Peyer's patch (tissue), 4 donors: Measurements from ENCODE around the gene HSBP1L1.

Experiments used
- CTCF ChIP-seq, 6 experiments: fragments of 450-650 bp in 4 of 6; fragments of 200-600 bp in 2 of 6; sonication (generic) in 1 of 6; IDR thresholded peaks; one replicate each; pipeline ENCODE4 v1.5.1; 2017 to 2019; ENCODE audit warnings: antibody characterized with exemption in 6 of 6, mild to moderate bottlenecking in 3 of 6, moderate library complexity in 1 of 6
- POLR2A ChIP-seq, 2 donors: fragments of 450-650 bp; IDR thresholded peaks; one replicate each; pipeline ENCODE4 v1.5.1; 2017; ENCODE audit warnings: antibody characterized with exemption in 2 of 2, mild to moderate bottlenecking in 2 of 2, moderate library complexity in 2 of 2

GRCh38 chr18:79960921-79961526 lies 3.4 kb upstream of the HSBP1L1 start:
- TF ChIP-seq POLR2A (IDR thresholded peaks at IDR 0.05) (no peak), CTCF (IDR thresholded peaks at IDR 0.05) (no peak)
